ENCODE data around the gene RNF43.

The RNF43 gene

GRCh38 chr17:58427807-58428206 lies 10.5 kb upstream of the RNF43 start:
- peak overlapping the region; percentile 69 for H3K4me2 ChIP-seq (ENCODE audit: low read length)
- no peaks in the 10 kb centered on the region for H4K20me1 ChIP-seq (ENCODE audit: insufficient read depth, low read length)
- H3K27ac ChIP-seq (ENCODE audit: low read length): no peak overlapping the region
- H3K79me2 ChIP-seq (ENCODE audit: low read length): no peaks in the 10 kb centered on the region
- no peaks in the 10 kb centered on the region for H3K9me3 ChIP-seq (ENCODE audit: insufficient read depth, low read length)
- TF ChIP-seq EZH2phosphoT487 (IDR thresholded peaks at IDR 0.05; ENCODE audit: low read depth): no peak
- TF ChIP-seq CTCF (IDR thresholded peaks at IDR 0.05; ENCODE audit: low read depth, low read length): no peak
- no peaks in the 10 kb centered on the region for H3K36me3 ChIP-seq (replicated peaks; ENCODE audit: low read depth, low read length)
- H3K4me1 ChIP-seq (ENCODE audit: low read length): peaks cover 17% of the 10 kb centered on the region
- no peak overlapping the region for H3K9ac ChIP-seq (ENCODE audit: low read length)
- H3K27me3 ChIP-seq (ENCODE audit: low read depth, low read length): 0 out of 2 replicates have a peak, but pooled peaks cover 3% of the 10 kb centered on the region
- H3K4me3 ChIP-seq (ENCODE audit: low read length): peak overlapping the region; percentile 51
- peak overlapping the region; percentile 12; the same call in 1 of the 2 replicates for H2AFZ ChIP-seq (ENCODE audit: low read depth, low read length)

GRCh38 chr17:58421711-58422110 lies 4.4 kb upstream of the RNF43 start:
- Histone ChIP-seq H3K4me2 (ENCODE audit: low read length) (no peak overlapping the region), H3K4me3 (ENCODE audit: low read length) (no peak overlapping the region), H4K20me1 (ENCODE audit: insufficient read depth, low read length) (no peaks in the 10 kb centered on the region), H3K9ac (ENCODE audit: low read length) (no peak overlapping the region), H3K4me1 (ENCODE audit: low read length) (peaks cover 19% of the 10 kb centered on the region), H3K27ac (ENCODE audit: low read length) (no peak overlapping the region), H3K79me2 (ENCODE audit: low read length) (no peaks in the 10 kb centered on the region), H2AFZ (ENCODE audit: low read depth, low read length) (no peak overlapping the region), H3K36me3 (replicated peaks; ENCODE audit: low read depth, low read length) (no peaks in the 10 kb centered on the region), H3K9me3 (ENCODE audit: insufficient read depth, low read length) (no peaks in the 10 kb centered on the region), H3K27me3 (ENCODE audit: low read depth, low read length) (peaks cover 18% of the 10 kb centered on the region)
- TF ChIP-seq EZH2phosphoT487 (IDR thresholded peaks at IDR 0.05; ENCODE audit: low read depth) (no peak), CTCF (IDR thresholded peaks at IDR 0.05; ENCODE audit: low read depth, low read length) (no peak)

GRCh38 chr17:58420827-58421226 lies 3.5 kb upstream of the RNF43 start:
- no peak overlapping the region for H3K9ac ChIP-seq (ENCODE audit: low read length)
- TF ChIP-seq CTCF (IDR thresholded peaks at IDR 0.05; ENCODE audit: low read depth, low read length): no peak
- TF ChIP-seq EZH2phosphoT487 (IDR thresholded peaks at IDR 0.05; ENCODE audit: low read depth): no peak
- H2AFZ ChIP-seq (ENCODE audit: low read depth, low read length): no peak overlapping the region
- no peak overlapping the region for H3K4me2 ChIP-seq (ENCODE audit: low read length)
- no peak overlapping the region for H3K27ac ChIP-seq (ENCODE audit: low read length)
- H3K4me1 ChIP-seq (ENCODE audit: low read length): peaks cover 19% of the 10 kb centered on the region
- peaks cover 21% of the 10 kb centered on the region for H3K27me3 ChIP-seq (ENCODE audit: low read depth, low read length)
- H3K79me2 ChIP-seq (ENCODE audit: low read length): no peaks in the 10 kb centered on the region
- no peaks in the 10 kb centered on the region for H3K9me3 ChIP-seq (ENCODE audit: insufficient read depth, low read length)
- no peak overlapping the region for H3K4me3 ChIP-seq (ENCODE audit: low read length)
- H4K20me1 ChIP-seq (ENCODE audit: insufficient read depth, low read length): no peaks in the 10 kb centered on the region
- H3K36me3 ChIP-seq (replicated peaks; ENCODE audit: low read depth, low read length): no peaks in the 10 kb centered on the region

- Histone ChIP-seq H3K9ac (ENCODE audit: low read length) (peak overlapping the region; percentile 34; the same call in 1 of the 2 replicates), H3K9me3 (ENCODE audit: insufficient read depth, low read length) (no peaks in the 10 kb centered on the region), H3K27me3 (ENCODE audit: low read depth, low read length) (peaks cover 36% of the 10 kb centered on the region), H2AFZ (ENCODE audit: low read depth, low read length) (peak overlapping the region; percentile 64), H3K27ac (ENCODE audit: low read length) (no peak overlapping the region), H4K20me1 (ENCODE audit: insufficient read depth, low read length) (no peaks in the 10 kb centered on the region), H3K4me2 (ENCODE audit: low read length) (peak overlapping the region; percentile 79), H3K79me2 (ENCODE audit: low read length) (no peaks in the 10 kb centered on the region), H3K4me1 (ENCODE audit: low read length) (peaks cover 14% of the 10 kb centered on the region), H3K4me3 (ENCODE audit: low read length) (peak overlapping the region; percentile 69), H3K36me3 (replicated peaks; ENCODE audit: low read depth, low read length) (no peaks in the 10 kb centered on the region)
- no peak for TF ChIP-seq EZH2phosphoT487 (IDR thresholded peaks at IDR 0.05; ENCODE audit: low read depth)
- TF ChIP-seq CTCF (IDR thresholded peaks at IDR 0.05; ENCODE audit: low read depth, low read length): no peak
Measured at GRCh38 chr17:58416937-58417299, 416 bp downstream of the RNF43 start.

All from OCI-LY3 (cell line).